HCT116 (cell line): ENCODE results near the gene PRPF8. TPM values are rescaled to one million over a fixed set of nuclear protein-coding genes. Genes with fewer than 3 reads are reported as not detected.

Experiments used
- ATAC-seq: fragments of 200-7000 bp; cut with Tn5 transposase; 2 replicates; pipeline ENCODE4 v1.9.1; 2020; ENCODE audit warnings: mild to moderate bottlenecking, moderate library complexity
- BruUV-seq: library from RNA; stranded (reverse); fragments of 400-500 nt; replicated peaks from 2 replicates; lab custom pipeline; 2021; lab: Mats Ljungman, UMichigan
- CTCF ChIA-PET: fragments of 300-600 bp; sonication (Branson Sonifier 250); formaldehyde crosslinking; loops from one replicate; lab custom pipeline; 2021; ENCODE audit warnings: antibody characterized with exemption; lab: Charles Lee
- POLR2A ChIA-PET: fragments of 300-600, 350-600 bp; sonication (Branson Sonifier 250); formaldehyde crosslinking; loops from one replicate; lab custom pipeline; 2021; ENCODE audit warnings: antibody characterized with exemption; lab: Charles Lee
- RAD21 ChIA-PET, 2 experiments: fragments of 300-600 bp; sonication (Branson Sonifier 250); formaldehyde crosslinking; loops; one replicate each; lab custom pipeline; 2023; ENCODE audit warnings: low total read pairs in 2 of 2; ENCODE audit not compliant: uncharacterized antibody in 2 of 2, unreplicated experiment in 2 of 2, low non-redundant PET in 1 of 2; lab: Charles Lee
- DNase-seq: peaks from one replicate; pipeline ENCODE4 v3.0.0-alpha.2; 2010; ENCODE audit warnings: low read depth, low spot score
- H2AFZ ChIP-seq: fragments of 200-600 bp; shearing (Covaris generic), sonication (generic); 2 replicates; pipeline ENCODE4 v1.6.1; 2017; ENCODE audit warnings: low read depth, mixed run types, mixed read lengths, antibody characterized with exemption, low read length; ENCODE audit not compliant: poor library complexity, severe bottlenecking
- H3K27ac ChIP-seq: 2 replicates; pipeline ENCODE4 v1.5.1; 2012; ENCODE audit warnings: low read depth, low read length
- H3K27me3 ChIP-seq: fragments of 200-600 bp; sonication (generic); 2 replicates; pipeline ENCODE4 v1.6.1; 2016; ENCODE audit warnings: mixed run types, low read length, mixed read lengths; ENCODE audit not compliant: insufficient read depth
- H3K36me3 ChIP-seq, 2 experiments: fragments of 200-500 bp in 1 of 2; fragments of 200-600 bp in 1 of 2; sonication (Bioruptor generic) in 1 of 2; sonication (generic) in 1 of 2; 2 replicates each; pipeline versions ENCODE4 v1.5.1 to v1.6.1; 2014 to 2016; ENCODE audit warnings: low read length in 2 of 2, inconsistent platforms in 1 of 2, mixed read lengths in 1 of 2, mixed run types in 1 of 2; ENCODE audit not compliant: insufficient read depth in 2 of 2, control insufficient read depth in 1 of 2
- H3K4me1 ChIP-seq, 2 experiments: fragments of 200-600 bp in 1 of 2; sonication (generic) in 1 of 2; 2 replicates each; pipeline versions ENCODE4 v1.5.1 to v1.6.1; 2012 to 2017; ENCODE audit warnings: low read length in 2 of 2, inconsistent platforms in 1 of 2, mild to moderate bottlenecking in 1 of 2, mixed read lengths in 1 of 2, mixed run types in 1 of 2, moderate library complexity in 1 of 2; ENCODE audit not compliant: insufficient read depth in 2 of 2, control insufficient read depth in 1 of 2
- H3K4me2 ChIP-seq: fragments of 200-600 bp; sonication (generic); 2 replicates; pipeline ENCODE4 v1.6.1; 2017; ENCODE audit warnings: mixed run types, low read length, mixed read lengths
- H3K4me3 ChIP-seq, 2 experiments: fragments of 200-600 bp in 1 of 2; sonication (generic) in 1 of 2; replicated peaks in 1 of 2; 2 replicates each; pipeline ENCODE4 v1.5.1; 2011 to 2016; ENCODE audit warnings: low read length in 2 of 2, control low read depth in 1 of 2, low read depth in 1 of 2, mild to moderate bottlenecking in 1 of 2, mixed read lengths in 1 of 2, mixed run types in 1 of 2
- H3K79me2 ChIP-seq: fragments of 200-600 bp; sonication (generic); 2 replicates; pipeline ENCODE4 v1.6.1; 2017; ENCODE audit warnings: mild to moderate bottlenecking, mixed run types, low read length, moderate library complexity, mixed read lengths; ENCODE audit not compliant: insufficient read depth
- H3K9ac ChIP-seq: fragments of 200-600 bp; sonication (generic); 2 replicates; pipeline ENCODE4 v1.6.1; 2016; ENCODE audit warnings: low read length, mixed read lengths
- H3K9me2 ChIP-seq: fragments of 200-600 bp; sonication (generic), shearing (Covaris generic); 2 replicates; pipeline ENCODE4 v1.6.1; 2017; ENCODE audit warnings: mixed run types, mild to moderate bottlenecking, moderate library complexity; ENCODE audit not compliant: insufficient read depth
- H3K9me3 ChIP-seq, 2 experiments: fragments of 200-500 bp in 1 of 2; fragments of 200-600 bp in 1 of 2; sonication (Bioruptor generic) in 1 of 2; sonication (generic) in 1 of 2; 2 replicates each; pipeline ENCODE4 v1.6.1; 2014 to 2017; ENCODE audit warnings: low read length in 2 of 2, mixed read lengths in 2 of 2, inconsistent platforms in 1 of 2, low read depth in 1 of 2, mild to moderate bottlenecking in 1 of 2, mixed run types in 1 of 2, moderate library complexity in 1 of 2; ENCODE audit not compliant: control insufficient read depth in 1 of 2, insufficient read depth in 1 of 2
- H4K20me1 ChIP-seq: fragments of 200-600 bp; sonication (generic), shearing (Covaris generic); 2 replicates; pipeline ENCODE4 v1.6.1; 2017; ENCODE audit warnings: mixed run types, mild to moderate bottlenecking, moderate library complexity; ENCODE audit not compliant: insufficient read depth
- ATF3 ChIP-seq: IDR thresholded peaks from 2 replicates; pipeline ENCODE4 v1.6.1; 2012
- CBX3 ChIP-seq: IDR thresholded peaks from 2 replicates; pipeline ENCODE4 v1.6.1; 2012; ENCODE audit warnings: low read depth
- CTCF ChIP-seq, 3 experiments: fragments of 200-600 bp in 1 of 3; sonication (generic) in 1 of 3; IDR thresholded peaks in 2 of 3; conservative IDR thresholded peaks in 1 of 3; 2 replicates each; pipeline ENCODE4 v1.5.1; 2012 to 2017; ENCODE audit warnings: low read depth in 2 of 3, low read length in 2 of 3, antibody characterized with exemption in 1 of 3, borderline replicate concordance in 1 of 3, control low read depth in 1 of 3, mild to moderate bottlenecking in 1 of 3, mixed read lengths in 1 of 3, mixed run types in 1 of 3, moderate library complexity in 1 of 3; ENCODE audit not compliant: insufficient read depth in 1 of 3
- EGR1 ChIP-seq: IDR thresholded peaks from 2 replicates; pipeline ENCODE4 v1.6.1; 2012; ENCODE audit warnings: low read depth
- EZH2phosphoT487 ChIP-seq: fragments of 200-600 bp; IDR thresholded peaks from 2 replicates; pipeline ENCODE4 v1.6.1; 2018; ENCODE audit warnings: antibody characterized with exemption, borderline replicate concordance
- POLR2A ChIP-seq: IDR thresholded peaks from 2 replicates; pipeline ENCODE4 v1.7.0; 2011; ENCODE audit warnings: borderline replicate concordance; ENCODE audit not compliant: insufficient read depth, insufficient read length; ENCODE audit errors: extremely low read depth
- SIN3A ChIP-seq: IDR thresholded peaks from 2 replicates; pipeline ENCODE4 v1.6.1; 2012; ENCODE audit warnings: low read depth
- SP1 ChIP-seq: IDR thresholded peaks from 2 replicates; pipeline ENCODE4 v1.6.1; 2012; ENCODE audit warnings: low read depth
- SRF ChIP-seq: IDR thresholded peaks from 2 replicates; pipeline ENCODE4 v1.6.1; 2012; ENCODE audit warnings: low read depth
- TCF7L2 ChIP-seq: IDR thresholded peaks from 2 replicates; pipeline ENCODE4 v1.7.0; 2011; ENCODE audit warnings: borderline replicate concordance, inconsistent platforms; ENCODE audit not compliant: insufficient read depth, insufficient read length; ENCODE audit errors: extremely low read depth
- YY1 ChIP-seq: IDR thresholded peaks from 2 replicates; pipeline ENCODE4 v1.6.1; 2011; ENCODE audit warnings: low read length, low read depth, moderate library complexity, mild to moderate bottlenecking; ENCODE audit not compliant: insufficient replicate concordance; ENCODE audit errors: extremely low read depth
- ZFX ChIP-seq: fragments of 450-650 bp; IDR thresholded peaks from 2 replicates; pipeline ENCODE4 v1.6.1; 2017
- ZNF274 ChIP-seq: fragments of 200-500 bp; sonication (Bioruptor generic); IDR thresholded peaks from 2 replicates; pipeline ENCODE4 v1.6.1; 2014; ENCODE audit warnings: mild to moderate bottlenecking, low read depth, low read length, inconsistent platforms
- intact Hi-C: fragments of 100-400 bp; cut with micrococcal nuclease; formaldehyde crosslinking; loops from 2 replicates; pipeline ENCODE4 v1.10.0; 2022
- total RNA-seq: library from RNA; stranded (reverse); gene quantifications from one replicate; pipeline ENCODE4 v1.2.1, GENCODE V29; 2021; ENCODE audit not compliant: unreplicated experiment
- TF ChIP-seq, protein P1 (sequence below): IDR thresholded peaks from 2 replicates; pipeline ENCODE4 v1.6.1; 2012
- TF ChIP-seq, protein P2 (sequence below): IDR thresholded peaks from 2 replicates; pipeline ENCODE4 v1.6.1; 2012; ENCODE audit warnings: low read depth
- TF ChIP-seq, protein P3 (sequence below): IDR thresholded peaks from 2 replicates; pipeline ENCODE4 v1.6.1; 2011; ENCODE audit warnings: mild to moderate bottlenecking, low read length, moderate library complexity; ENCODE audit not compliant: insufficient replicate concordance; ENCODE audit errors: extremely low read depth

PRPF8 gene
- total RNA-seq, 1 experiment from 2014 or later, result 386 TPM

DNA sequence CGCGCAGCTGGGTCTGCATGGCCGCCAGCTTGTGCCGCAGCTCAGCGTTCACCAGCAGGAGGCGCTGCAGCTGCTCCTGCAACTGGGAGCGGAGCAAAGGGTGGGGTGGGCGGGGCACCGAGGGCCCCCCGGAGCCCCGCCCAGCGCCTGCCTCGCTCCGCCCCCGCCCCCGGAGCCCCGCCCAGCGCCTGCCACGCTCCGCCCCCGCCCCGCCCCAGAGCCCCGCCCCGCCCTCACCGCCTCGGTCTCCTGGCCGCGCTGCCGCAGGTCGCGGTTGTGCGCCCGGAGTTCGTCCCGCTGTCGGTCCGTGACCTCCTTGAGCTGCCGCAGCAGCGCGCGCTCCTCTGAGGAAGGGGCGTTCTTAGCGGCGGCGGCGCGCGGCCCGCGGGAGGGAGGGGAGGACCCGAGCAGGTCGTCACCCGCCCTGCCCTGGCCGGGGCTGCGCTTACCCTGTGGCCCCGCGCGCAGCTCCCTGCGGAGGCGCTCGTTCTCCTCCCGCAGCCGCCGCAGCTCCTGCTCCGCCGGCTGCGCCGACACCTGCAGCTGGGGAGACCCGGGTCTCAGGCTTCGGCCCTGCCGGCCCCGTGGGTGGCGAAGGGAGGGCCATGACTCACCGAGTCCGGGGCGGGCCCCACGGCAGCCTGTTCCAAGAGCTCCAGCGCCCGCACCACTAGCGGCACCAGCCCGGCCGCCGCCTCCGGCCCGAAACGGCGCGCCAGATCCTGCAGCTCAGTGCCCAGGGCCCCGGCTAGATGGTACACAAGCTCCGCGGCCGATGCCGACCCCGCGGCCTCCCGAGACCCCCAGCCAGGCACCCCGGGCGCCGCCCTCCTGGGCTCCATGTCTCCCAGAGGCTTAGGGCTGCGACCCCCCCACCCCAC, 35.5 kb downstream of the PRPF8 start:
- POLR2A ChIA-PET, result interaction anchor here (0.7 to 3.0 kb wide), 11 partner anchors 11 to 186 kb away, joined by 3 to 14 read pairs (median 3); partner anchors contain the start of gene SLC43A2
- BruUV-seq, result no TSS peak
- Histone ChIP-seq H3K27ac (peak overlapping the region; percentile 94), H3K4me3 (peak overlapping the region; percentile 40 to 72), H3K27me3 (no peaks in the 10 kb centered on the region), H3K9me3 (no peaks in the 10 kb centered on the region), H3K4me2 (peak overlapping the region; percentile 99), H3K4me1 (peaks cover 23 to 48% of the 10 kb centered on the region in 2 experiments), H2AFZ (no peak overlapping the region), H3K79me2 (no peaks in the 10 kb centered on the region), H3K36me3 (peaks cover 27 to 36% of the 10 kb centered on the region in 2 experiments), H3K9ac (peak overlapping the region; percentile 77), H4K20me1 (no peaks in the 10 kb centered on the region), H3K9me2 (no peaks in the 10 kb centered on the region)
- intact Hi-C loops, result loop anchor here (2.0 to 5.0 kb wide), 2 partner anchors 74 to 392 kb away; no protein-coding TSS in a partner anchor
- CTCF ChIA-PET, result interaction anchor here (0.6 to 4.2 kb wide), 28 partner anchors 9 to 401 kb away, joined by 3 to 70 read pairs (median 4); partner anchors contain the start of genes PRPF8, RTN4RL1 and SLC43A2
- RAD21 ChIA-PET, result interaction anchor here (0.6 to 2.0 kb wide), 6 partner anchors 33 to 534 kb away, joined by 3 to 13 read pairs (median 4); no protein-coding TSS in a partner anchor
- ATAC-seq (peak; percentile 76), DNase-seq (peak; percentile 89)
- TF ChIP-seq, protein P1, sequence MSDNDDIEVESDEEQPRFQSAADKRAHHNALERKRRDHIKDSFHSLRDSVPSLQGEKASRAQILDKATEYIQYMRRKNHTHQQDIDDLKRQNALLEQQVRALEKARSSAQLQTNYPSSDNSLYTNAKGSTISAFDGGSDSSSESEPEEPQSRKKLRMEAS, result peak; percentile 80
- TF ChIP-seq CBX3 (peak; percentile 60; the same call in 1 of the 2 replicates), SRF (no peak), SIN3A (peak; percentile 52; the same call in 1 of the 2 replicates), YY1 (peak; percentile 88), EZH2phosphoT487 (no peak), EGR1 (no peak; the same call in 1 of the 2 replicates), POLR2A (no peak), SP1 (peak; percentile 22), CTCF (IDR thresholded peaks at IDR 0.05 in 2 of 3, conservative IDR thresholded peaks at IDR 0.05 in 1 of 3; ENCODE audit: borderline replicate concordance in 1 of 3, insufficient read depth in 1 of 3, low read depth in 2 of 3, low read length in 2 of 3) (peak in 2 of 3 experiments; percentile 86 to 97; a peak in 5 of 6 replicates), ATF3 (no peak), ZNF274 (no peak), ZFX (peak; percentile 4; the same call in 1 of the 2 replicates), TCF7L2 (no peak)
- TF ChIP-seq, protein P2, sequence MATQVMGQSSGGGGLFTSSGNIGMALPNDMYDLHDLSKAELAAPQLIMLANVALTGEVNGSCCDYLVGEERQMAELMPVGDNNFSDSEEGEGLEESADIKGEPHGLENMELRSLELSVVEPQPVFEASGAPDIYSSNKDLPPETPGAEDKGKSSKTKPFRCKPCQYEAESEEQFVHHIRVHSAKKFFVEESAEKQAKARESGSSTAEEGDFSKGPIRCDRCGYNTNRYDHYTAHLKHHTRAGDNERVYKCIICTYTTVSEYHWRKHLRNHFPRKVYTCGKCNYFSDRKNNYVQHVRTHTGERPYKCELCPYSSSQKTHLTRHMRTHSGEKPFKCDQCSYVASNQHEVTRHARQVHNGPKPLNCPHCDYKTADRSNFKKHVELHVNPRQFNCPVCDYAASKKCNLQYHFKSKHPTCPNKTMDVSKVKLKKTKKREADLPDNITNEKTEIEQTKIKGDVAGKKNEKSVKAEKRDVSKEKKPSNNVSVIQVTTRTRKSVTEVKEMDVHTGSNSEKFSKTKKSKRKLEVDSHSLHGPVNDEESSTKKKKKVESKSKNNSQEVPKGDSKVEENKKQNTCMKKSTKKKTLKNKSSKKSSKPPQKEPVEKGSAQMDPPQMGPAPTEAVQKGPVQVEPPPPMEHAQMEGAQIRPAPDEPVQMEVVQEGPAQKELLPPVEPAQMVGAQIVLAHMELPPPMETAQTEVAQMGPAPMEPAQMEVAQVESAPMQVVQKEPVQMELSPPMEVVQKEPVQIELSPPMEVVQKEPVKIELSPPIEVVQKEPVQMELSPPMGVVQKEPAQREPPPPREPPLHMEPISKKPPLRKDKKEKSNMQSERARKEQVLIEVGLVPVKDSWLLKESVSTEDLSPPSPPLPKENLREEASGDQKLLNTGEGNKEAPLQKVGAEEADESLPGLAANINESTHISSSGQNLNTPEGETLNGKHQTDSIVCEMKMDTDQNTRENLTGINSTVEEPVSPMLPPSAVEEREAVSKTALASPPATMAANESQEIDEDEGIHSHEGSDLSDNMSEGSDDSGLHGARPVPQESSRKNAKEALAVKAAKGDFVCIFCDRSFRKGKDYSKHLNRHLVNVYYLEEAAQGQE, result no peak
- TF ChIP-seq, protein P3, sequence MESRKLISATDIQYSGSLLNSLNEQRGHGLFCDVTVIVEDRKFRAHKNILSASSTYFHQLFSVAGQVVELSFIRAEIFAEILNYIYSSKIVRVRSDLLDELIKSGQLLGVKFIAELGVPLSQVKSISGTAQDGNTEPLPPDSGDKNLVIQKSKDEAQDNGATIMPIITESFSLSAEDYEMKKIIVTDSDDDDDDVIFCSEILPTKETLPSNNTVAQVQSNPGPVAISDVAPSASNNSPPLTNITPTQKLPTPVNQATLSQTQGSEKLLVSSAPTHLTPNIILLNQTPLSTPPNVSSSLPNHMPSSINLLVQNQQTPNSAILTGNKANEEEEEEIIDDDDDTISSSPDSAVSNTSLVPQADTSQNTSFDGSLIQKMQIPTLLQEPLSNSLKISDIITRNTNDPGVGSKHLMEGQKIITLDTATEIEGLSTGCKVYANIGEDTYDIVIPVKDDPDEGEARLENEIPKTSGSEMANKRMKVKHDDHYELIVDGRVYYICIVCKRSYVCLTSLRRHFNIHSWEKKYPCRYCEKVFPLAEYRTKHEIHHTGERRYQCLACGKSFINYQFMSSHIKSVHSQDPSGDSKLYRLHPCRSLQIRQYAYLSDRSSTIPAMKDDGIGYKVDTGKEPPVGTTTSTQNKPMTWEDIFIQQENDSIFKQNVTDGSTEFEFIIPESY, result no peak
